NB4 (cell line): ENCODE data around the gene PSD4.

ENCODE experiments used
- DNase-seq: peaks from one replicate; pipeline ENCODE4 v3.0.0; 2010; ENCODE audit warnings: low read depth
- H3K4me3 ChIP-seq: one replicate; pipeline ENCODE4 v1.5.1; 2011; ENCODE audit warnings: mild to moderate bottlenecking, low read depth, low read length, moderate library complexity
- MYC ChIP-seq: IDR thresholded peaks from 2 replicates; pipeline ENCODE4 v1.6.1; 2011; ENCODE audit warnings: low read depth, low read length
- POLR2A ChIP-seq: IDR thresholded peaks from 2 replicates; pipeline ENCODE4 v1.6.1; 2011; ENCODE audit warnings: mild to moderate bottlenecking; ENCODE audit not compliant: insufficient read length; ENCODE audit errors: extremely low read depth
- TF ChIP-seq, protein P1 (sequence below): IDR thresholded peaks from one replicate; pipeline ENCODE4 v1.5.1; 2012; ENCODE audit warnings: low read depth, low read length
- TF ChIP-seq, protein P2 (sequence below): IDR thresholded peaks from 2 replicates; pipeline ENCODE4 v1.6.1; 2011; ENCODE audit warnings: low read depth, low read length

Gene PSD4

DNA sequence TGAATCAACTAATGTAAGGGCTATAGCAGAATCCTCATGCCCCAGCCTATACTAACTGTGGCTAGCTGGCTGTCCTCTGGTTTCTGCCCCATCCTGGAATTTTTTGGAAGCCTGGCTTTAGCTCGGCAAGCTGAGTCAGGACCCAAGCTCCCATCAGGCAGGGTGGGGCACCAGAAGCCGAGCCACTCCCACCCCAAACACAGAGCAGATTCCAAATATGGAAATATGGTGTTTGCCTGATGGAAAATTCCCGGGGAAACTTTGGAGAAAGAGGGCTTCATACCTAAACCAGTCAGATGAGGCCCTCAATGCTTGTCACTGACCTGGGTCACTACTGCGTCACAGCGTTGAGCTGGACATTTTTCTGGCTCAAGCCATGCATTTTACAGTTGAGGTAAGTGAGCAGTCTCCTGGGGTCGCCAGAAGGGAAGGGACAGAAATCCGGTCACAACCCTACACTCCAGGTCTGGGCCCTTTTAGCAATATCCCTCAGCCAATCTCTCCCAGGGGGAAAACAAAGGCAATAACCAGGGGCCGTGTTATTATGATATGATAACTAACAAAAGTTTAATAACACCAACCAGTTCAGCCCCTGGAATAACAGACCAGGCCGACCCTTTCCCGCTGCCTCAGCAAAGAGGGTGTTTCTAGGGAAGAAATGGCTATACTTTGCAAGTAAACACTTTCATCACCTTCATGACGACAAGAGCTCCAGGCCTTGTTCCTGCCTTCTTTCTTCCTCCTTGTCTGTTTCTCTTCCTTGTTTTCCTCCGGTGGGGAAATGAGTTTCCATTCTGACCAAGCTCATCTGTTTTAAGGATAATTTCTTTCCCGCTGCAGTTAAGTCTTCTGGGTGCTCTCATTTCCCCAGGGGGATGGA lies 37.7 kb downstream of the PSD4 start:
- H3K4me3 ChIP-seq: no peak overlapping the region
- TF ChIP-seq, protein P1, sequence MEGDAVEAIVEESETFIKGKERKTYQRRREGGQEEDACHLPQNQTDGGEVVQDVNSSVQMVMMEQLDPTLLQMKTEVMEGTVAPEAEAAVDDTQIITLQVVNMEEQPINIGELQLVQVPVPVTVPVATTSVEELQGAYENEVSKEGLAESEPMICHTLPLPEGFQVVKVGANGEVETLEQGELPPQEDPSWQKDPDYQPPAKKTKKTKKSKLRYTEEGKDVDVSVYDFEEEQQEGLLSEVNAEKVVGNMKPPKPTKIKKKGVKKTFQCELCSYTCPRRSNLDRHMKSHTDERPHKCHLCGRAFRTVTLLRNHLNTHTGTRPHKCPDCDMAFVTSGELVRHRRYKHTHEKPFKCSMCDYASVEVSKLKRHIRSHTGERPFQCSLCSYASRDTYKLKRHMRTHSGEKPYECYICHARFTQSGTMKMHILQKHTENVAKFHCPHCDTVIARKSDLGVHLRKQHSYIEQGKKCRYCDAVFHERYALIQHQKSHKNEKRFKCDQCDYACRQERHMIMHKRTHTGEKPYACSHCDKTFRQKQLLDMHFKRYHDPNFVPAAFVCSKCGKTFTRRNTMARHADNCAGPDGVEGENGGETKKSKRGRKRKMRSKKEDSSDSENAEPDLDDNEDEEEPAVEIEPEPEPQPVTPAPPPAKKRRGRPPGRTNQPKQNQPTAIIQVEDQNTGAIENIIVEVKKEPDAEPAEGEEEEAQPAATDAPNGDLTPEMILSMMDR: no peak
- TF ChIP-seq, protein P2, sequence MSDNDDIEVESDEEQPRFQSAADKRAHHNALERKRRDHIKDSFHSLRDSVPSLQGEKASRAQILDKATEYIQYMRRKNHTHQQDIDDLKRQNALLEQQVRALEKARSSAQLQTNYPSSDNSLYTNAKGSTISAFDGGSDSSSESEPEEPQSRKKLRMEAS: no peak
- no peak for TF ChIP-seq POLR2A
- TF ChIP-seq MYC: no peak
- no peak for DNase-seq

DNA sequence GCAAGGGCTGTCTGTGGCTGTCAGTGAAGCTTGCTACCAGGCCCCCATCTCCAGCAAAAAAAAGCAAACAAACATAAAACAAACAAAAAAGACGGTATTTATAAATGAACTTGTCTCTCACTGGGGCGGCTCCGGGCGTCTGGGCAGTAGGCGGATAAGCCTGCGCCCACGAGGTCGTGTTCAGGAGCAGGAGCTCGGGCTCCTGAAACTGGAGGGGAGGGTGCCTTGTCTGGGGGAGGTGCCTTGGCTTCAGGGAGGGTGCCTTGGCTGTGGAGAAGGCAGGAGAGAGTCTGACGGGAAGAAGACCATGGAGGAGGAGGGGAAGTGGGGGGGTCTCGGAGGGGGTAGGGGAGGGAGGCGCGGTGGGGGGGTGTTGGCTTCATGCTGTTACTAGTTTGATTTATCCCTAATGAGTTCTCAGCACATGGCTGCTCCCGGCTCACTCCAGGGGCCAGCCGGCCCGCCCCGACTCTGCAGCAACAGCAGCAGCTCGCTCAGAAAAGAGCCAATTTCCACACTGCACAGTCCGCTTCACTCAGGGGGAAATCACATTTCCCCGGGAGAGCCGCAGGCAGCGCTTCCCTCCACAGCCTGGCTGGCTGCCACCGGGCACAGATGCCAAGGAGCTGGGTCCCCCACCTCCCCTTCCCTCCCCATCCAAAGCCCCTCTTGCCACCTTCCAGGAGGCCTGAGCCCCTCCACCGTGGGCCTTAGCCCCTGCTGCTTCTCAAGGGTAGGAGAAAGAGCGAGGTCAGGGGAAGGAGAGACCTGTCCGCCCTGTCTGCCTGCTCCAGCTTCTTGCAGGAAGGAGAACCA lies 38.7 kb downstream of the PSD4 start:
- no peak overlapping the region for H3K4me3 ChIP-seq
- DNase-seq: no peak
- no peak for TF ChIP-seq POLR2A
- TF ChIP-seq, protein P1: no peak
- TF ChIP-seq, protein P2: no peak
- no peak for TF ChIP-seq MYC

DNA sequence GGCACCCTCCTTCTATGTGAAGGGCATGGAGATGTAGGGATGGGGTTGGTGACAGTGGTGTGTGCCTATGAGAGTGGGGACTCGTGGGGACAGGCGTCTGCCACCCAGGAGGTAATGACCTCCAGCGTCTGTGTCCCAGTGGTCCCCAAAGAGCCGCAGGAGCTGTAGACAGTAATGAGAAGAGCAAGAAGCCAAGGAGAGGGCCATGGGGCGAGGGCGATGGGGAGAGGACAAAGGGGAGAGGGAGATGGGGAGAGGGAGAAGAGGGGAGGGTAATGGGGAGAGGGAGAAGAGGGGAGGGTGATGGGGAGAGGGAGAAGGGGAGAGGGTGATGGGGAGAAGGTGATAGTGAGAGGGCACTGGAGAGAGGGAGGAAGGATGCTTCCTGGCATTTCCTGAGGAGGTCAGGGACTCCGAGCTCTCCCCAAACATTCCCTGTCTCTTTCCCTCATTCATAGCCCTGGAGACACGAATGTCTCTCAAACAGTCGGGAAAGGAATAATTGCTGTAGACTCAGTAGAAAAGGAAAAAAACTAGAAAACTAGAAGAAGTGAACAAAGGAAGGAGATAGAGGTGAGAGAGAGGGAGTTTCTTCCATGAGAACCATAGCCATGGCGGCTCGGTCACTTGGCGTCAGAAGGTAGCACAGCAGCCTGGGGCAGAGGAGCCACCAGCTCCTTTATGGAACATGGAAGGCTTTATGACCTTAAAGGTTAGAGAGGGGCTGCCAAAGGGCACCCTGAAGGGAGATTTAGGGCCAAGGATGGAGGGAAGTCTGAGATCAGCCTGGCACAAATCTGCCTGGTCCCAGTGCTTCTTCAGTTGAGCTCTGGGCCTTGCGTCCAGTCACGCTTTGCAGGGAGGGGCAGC lies 39.5 kb downstream of the PSD4 start:
- TF ChIP-seq, protein P1: no peak
- TF ChIP-seq MYC (no peak), POLR2A (no peak)
- TF ChIP-seq, protein P2: no peak
- no peak overlapping the region for H3K4me3 ChIP-seq
- DNase-seq: no peak

DNA sequence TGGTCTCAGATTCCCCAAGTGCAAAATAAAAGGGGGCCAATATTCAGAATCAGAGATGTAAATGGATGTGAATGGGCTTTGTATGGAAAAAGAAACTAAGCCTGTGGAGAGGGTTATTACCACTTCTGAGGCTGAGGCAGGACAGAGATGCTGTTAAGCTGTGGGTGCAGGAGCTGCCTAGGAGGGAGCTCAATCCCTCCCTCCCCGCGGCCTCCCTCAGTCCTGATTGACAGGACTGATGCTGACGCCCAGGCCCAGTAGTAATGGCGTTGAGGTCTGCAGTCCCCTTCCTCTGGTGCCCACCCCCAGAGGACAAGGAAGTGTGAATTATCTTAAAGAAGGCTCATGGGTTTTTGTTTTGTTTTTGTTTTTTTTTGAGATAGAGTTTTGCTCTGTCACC lies 40.4 kb downstream of the PSD4 start:
- TF ChIP-seq POLR2A (no peak), MYC (no peak)
- TF ChIP-seq, protein P2: no peak
- TF ChIP-seq, protein P1: no peak
- DNase-seq: no peak
- H3K4me3 ChIP-seq: no peak overlapping the region

DNA sequence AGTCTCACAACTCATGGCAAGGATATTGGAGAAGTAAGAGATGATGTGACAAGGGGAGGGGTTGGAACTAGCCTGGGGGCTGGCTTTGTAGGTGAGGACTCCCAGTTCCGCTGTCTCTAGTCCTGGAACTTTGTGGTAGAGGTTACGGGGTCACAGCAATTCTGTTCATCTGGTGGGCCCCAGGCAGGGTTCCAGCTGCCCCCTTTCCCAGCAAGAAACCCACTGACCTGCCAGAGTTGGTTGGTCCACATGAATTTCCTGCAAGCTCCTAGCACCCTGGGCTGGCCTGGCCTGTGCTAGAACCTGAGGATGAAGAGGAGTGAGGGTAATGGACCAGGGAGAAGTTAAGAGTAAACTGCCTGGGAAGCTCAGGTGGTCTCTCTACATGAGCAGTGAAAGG lies 41.3 kb downstream of the PSD4 start:
- no peak for DNase-seq
- H3K4me3 ChIP-seq: no peak overlapping the region
- TF ChIP-seq POLR2A: no peak
- TF ChIP-seq, protein P2: no peak
- no peak for TF ChIP-seq MYC
- TF ChIP-seq, protein P1: no peak
